HEK293 (cell line): Measurements from ENCODE around the gene UPK1A.

Experiments
- GLIS1 ChIP-seq: fragments of 450-650 bp; formaldehyde crosslinking; IDR thresholded peaks from 2 replicates; pipeline ENCODE4 v1.5.1; 2016; ENCODE audit warnings: missing biosample characterization, missing genetic modification characterization
- KLF17 ChIP-seq: fragments of 450-650 bp; formaldehyde crosslinking; IDR thresholded peaks from 2 replicates; pipeline ENCODE4 v1.5.1; 2016; ENCODE audit warnings: missing biosample characterization, missing genetic modification characterization
- PATZ1 ChIP-seq: fragments of 450-650 bp; formaldehyde crosslinking; IDR thresholded peaks from 2 replicates; pipeline ENCODE4 v1.5.1; 2016; ENCODE audit warnings: missing biosample characterization, missing genetic modification characterization
- WT1 ChIP-seq: fragments of 450-650 bp; formaldehyde crosslinking; IDR thresholded peaks from 2 replicates; pipeline ENCODE4 v1.5.1; 2016; ENCODE audit warnings: missing biosample characterization, missing genetic modification characterization
- ZBTB11 ChIP-seq: fragments of 450-650 bp; formaldehyde crosslinking; conservative IDR thresholded peaks from 2 replicates; pipeline ENCODE4 v1.5.1; 2016; ENCODE audit warnings: low read depth, missing biosample characterization, missing genetic modification characterization
- ZBTB17 ChIP-seq: fragments of 450-650 bp; formaldehyde crosslinking; IDR thresholded peaks from 2 replicates; pipeline ENCODE4 v1.5.1; 2016; ENCODE audit warnings: missing biosample characterization, missing genetic modification characterization
- ZFP41 ChIP-seq: fragments of 450-650 bp; formaldehyde crosslinking; IDR thresholded peaks from 2 replicates; pipeline ENCODE4 v1.5.1; 2016; ENCODE audit warnings: missing biosample characterization, missing genetic modification characterization, borderline replicate concordance
- ZIC2 ChIP-seq: fragments of 450-650 bp; formaldehyde crosslinking; IDR thresholded peaks from 2 replicates; pipeline ENCODE4 v1.5.1; 2016; ENCODE audit warnings: missing biosample characterization, missing genetic modification characterization
- ZNF114 ChIP-seq: fragments of 450-650 bp; formaldehyde crosslinking; IDR thresholded peaks from 2 replicates; pipeline ENCODE4 v1.5.0; 2017; ENCODE audit warnings: missing biosample characterization, missing genetic modification characterization
- ZNF211 ChIP-seq: fragments of 450-650 bp; formaldehyde crosslinking; IDR thresholded peaks from 2 replicates; pipeline ENCODE4 v1.5.1; 2016; ENCODE audit warnings: low read depth, missing biosample characterization, missing genetic modification characterization
- ZNF416 ChIP-seq: fragments of 450-650 bp; formaldehyde crosslinking; IDR thresholded peaks from 2 replicates; pipeline ENCODE4 v1.5.1; 2016; ENCODE audit warnings: missing biosample characterization, missing genetic modification characterization
- ZNF514 ChIP-seq: fragments of 450-650 bp; formaldehyde crosslinking; IDR thresholded peaks from 2 replicates; pipeline ENCODE4 v1.5.1; 2016; ENCODE audit warnings: missing biosample characterization, missing genetic modification characterization
- ZNF530 ChIP-seq: fragments of 450-650 bp; formaldehyde crosslinking; IDR thresholded peaks from 2 replicates; pipeline ENCODE4 v1.5.1; 2016; ENCODE audit warnings: low read depth, missing biosample characterization, missing genetic modification characterization
- ZNF544 ChIP-seq: fragments of 450-650 bp; formaldehyde crosslinking; IDR thresholded peaks from 2 replicates; pipeline ENCODE4 v1.5.0; 2017; ENCODE audit warnings: missing biosample characterization, missing genetic modification characterization
- ZNF548 ChIP-seq: fragments of 450-650 bp; formaldehyde crosslinking; IDR thresholded peaks from 2 replicates; pipeline ENCODE4 v1.5.1; 2016; ENCODE audit warnings: missing biosample characterization, missing genetic modification characterization
- ZNF621 ChIP-seq: fragments of 450-650 bp; formaldehyde crosslinking; IDR thresholded peaks from 2 replicates; pipeline ENCODE4 v1.5.1; 2017; ENCODE audit warnings: missing biosample characterization, missing genetic modification characterization
- ZSCAN5A ChIP-seq: fragments of 450-650 bp; formaldehyde crosslinking; IDR thresholded peaks from 2 replicates; pipeline ENCODE4 v1.5.1; 2016; ENCODE audit warnings: missing biosample characterization, missing genetic modification characterization
- TF ChIP-seq, protein P1 (sequence below): fragments of 450-650 bp; formaldehyde crosslinking; IDR thresholded peaks from 2 replicates; pipeline ENCODE4 v1.5.1; 2016; ENCODE audit warnings: missing biosample characterization, missing genetic modification characterization
- TF ChIP-seq, protein P2 (sequence below): fragments of 450-650 bp; formaldehyde crosslinking; IDR thresholded peaks from 2 replicates; pipeline ENCODE4 v1.5.1; 2016; ENCODE audit warnings: missing biosample characterization, missing genetic modification characterization, low read depth

The UPK1A gene

GRCh38 chr19:35693835-35694599 is 27.7 kb downstream of the UPK1A start (continued):
- TF ChIP-seq ZFP41 (tag by site-specific recombination) (no peak), KLF17 (tag by site-specific recombination) (peak; percentile 93), ZNF514 (tag by site-specific recombination) (peak; percentile 81; the same call in 1 of the 2 replicates), ZNF544 (no peak), ZBTB17 (tag by site-specific recombination) (peak; percentile 64), ZNF530 (tag by site-specific recombination) (peak; percentile 80; the same call in 1 of the 2 replicates), ZNF416 (tag by site-specific recombination) (no peak), ZNF621 (tag by site-specific recombination) (no peak), GLIS1 (tag by site-specific recombination) (peak; percentile 71), ZNF211 (0 out of 2 replicates have a peak, but pooled peaks have one; percentile 61), ZIC2 (tag by site-specific recombination) (peak; percentile 90), ZSCAN5A (tag by site-specific recombination) (0 out of 2 replicates have a peak, but pooled peaks have one; percentile 30), WT1 (tag by site-specific recombination) (peak; percentile 90), ZNF548 (tag by site-specific recombination) (peak; percentile 68; the same call in 1 of the 2 replicates), PATZ1 (tag by site-specific recombination) (peak; percentile 55), ZBTB11 (peak; percentile 32), ZNF114 (tag by site-specific recombination) (no peak; the same call in 1 of the 2 replicates)
- TF ChIP-seq, protein P1, sequence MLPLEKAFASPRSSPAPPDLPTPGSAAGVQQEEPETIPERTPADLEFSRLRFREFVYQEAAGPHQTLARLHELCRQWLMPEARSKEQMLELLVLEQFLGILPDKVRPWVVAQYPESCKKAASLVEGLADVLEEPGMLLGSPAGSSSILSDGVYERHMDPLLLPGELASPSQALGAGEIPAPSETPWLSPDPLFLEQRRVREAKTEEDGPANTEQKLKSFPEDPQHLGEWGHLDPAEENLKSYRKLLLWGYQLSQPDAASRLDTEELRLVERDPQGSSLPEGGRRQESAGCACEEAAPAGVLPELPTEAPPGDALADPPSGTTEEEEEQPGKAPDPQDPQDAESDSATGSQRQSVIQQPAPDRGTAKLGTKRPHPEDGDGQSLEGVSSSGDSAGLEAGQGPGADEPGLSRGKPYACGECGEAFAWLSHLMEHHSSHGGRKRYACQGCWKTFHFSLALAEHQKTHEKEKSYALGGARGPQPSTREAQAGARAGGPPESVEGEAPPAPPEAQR: peak; percentile 84; the same call in 1 of the 2 replicates
- TF ChIP-seq, protein P2, sequence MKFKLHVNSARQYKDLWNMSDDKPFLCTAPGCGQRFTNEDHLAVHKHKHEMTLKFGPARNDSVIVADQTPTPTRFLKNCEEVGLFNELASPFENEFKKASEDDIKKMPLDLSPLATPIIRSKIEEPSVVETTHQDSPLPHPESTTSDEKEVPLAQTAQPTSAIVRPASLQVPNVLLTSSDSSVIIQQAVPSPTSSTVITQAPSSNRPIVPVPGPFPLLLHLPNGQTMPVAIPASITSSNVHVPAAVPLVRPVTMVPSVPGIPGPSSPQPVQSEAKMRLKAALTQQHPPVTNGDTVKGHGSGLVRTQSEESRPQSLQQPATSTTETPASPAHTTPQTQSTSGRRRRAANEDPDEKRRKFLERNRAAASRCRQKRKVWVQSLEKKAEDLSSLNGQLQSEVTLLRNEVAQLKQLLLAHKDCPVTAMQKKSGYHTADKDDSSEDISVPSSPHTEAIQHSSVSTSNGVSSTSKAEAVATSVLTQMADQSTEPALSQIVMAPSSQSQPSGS (tag by site-specific recombination): no peak
